Myometrial cell (primary cell): Measurements from ENCODE around the gene C1QTNF12. TPM values are rescaled to one million over a fixed set of nuclear protein-coding genes. Genes with fewer than 3 reads are reported as not detected.

Experiments
- total RNA-seq: library from RNA; depleted of rRNA; stranded (reverse); fragments of >200 nt; gene quantifications from 2 replicates; pipeline ENCODE4 v1.2.3, GENCODE V29; 2015

Gene C1QTNF12, protein sequence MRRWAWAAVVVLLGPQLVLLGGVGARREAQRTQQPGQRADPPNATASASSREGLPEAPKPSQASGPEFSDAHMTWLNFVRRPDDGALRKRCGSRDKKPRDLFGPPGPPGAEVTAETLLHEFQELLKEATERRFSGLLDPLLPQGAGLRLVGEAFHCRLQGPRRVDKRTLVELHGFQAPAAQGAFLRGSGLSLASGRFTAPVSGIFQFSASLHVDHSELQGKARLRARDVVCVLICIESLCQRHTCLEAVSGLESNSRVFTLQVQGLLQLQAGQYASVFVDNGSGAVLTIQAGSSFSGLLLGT
- total RNA-seq = 1.1 TPM in 1 of 2 replicates, not detected in the other

DNA sequence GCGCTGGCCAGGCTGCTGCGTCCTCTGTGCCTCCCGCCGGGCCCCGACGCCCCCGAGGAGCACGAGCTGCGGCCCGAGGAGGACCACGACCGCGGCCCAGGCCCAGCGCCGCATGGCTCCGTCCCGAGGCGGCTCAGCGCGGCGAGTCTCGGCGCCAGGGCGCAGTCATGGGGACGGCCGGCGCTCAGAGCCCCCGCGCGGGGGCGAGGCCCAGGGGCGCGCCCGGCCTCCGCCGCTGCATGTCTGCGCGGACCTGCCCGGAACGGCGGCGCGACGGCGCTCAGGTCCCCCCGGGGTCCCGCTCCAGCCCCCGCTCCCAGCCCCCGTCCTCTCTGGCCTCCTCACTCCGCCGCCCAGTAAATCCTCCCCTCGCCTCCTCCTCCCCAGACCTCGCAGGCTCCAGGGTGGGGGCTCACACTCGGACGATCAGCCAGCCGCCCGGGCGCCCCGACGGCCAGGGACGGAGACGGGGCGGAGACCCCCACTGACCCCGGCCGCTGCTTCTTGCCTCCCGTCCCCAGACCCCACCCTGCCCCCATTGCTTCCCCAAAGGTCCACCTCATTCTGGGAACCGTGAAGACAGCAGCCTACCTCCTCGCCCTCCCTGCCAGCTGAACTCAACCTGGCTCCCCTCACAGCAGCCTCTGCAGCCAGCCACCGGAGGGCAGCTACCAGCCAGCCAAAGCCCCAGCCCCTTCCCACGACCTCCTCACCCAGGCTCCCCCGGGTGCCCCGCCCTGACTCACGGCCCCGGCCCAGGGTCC, at the start of gene C1QTNF12:
C1QTNF12 (minus strand) TSS at position 146 of the 764 bp plus-strand sequence; CDS start at position 114, 32 bp downstream.

DNA sequence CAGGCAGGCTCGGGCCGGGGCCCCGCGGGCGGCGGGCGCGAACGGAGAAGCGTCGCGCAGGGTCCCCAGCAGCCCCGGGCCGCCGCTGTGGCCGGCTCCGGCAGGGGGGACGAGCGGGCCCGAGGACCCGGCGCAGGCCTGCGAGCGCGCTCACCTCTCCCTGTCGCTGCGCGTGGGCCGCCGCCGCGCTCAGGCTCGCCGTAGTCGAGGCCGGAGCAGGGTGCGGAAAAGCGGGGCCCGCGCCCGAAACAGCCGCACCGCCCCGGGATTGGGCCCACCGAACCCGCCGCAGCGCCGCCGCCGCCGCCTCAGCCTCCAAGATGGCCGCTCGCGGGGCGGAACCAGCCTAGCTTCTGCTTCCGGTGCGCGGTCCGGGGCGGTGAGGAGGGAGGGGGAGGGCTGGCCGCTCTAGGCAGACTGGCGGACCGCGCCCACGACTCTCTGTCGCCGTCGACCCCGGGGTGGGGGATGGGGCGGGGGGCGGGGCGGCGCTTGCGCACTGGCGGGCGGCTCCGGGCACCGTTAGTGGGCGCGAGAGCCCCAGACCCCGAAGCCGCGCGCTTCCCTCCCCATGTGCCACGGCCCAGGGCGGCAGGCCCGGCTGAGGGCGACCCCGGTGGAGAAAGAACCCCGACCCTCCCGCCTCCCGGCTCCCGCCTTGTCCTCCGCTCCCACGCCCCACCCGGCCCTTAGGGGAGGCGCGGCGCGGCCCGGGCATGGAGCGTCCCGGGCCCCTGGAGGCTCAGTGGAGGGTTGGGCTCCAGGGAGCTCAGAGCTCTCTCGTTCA, 27.2 kb upstream of the C1QTNF12 start, which contains the start of gene UBE2J2:
UBE2J2 (minus strand) TSS at position 343 of the 787 bp plus-strand sequence. CDS start 5,862 bp downstream, outside the sequence.

DNA sequence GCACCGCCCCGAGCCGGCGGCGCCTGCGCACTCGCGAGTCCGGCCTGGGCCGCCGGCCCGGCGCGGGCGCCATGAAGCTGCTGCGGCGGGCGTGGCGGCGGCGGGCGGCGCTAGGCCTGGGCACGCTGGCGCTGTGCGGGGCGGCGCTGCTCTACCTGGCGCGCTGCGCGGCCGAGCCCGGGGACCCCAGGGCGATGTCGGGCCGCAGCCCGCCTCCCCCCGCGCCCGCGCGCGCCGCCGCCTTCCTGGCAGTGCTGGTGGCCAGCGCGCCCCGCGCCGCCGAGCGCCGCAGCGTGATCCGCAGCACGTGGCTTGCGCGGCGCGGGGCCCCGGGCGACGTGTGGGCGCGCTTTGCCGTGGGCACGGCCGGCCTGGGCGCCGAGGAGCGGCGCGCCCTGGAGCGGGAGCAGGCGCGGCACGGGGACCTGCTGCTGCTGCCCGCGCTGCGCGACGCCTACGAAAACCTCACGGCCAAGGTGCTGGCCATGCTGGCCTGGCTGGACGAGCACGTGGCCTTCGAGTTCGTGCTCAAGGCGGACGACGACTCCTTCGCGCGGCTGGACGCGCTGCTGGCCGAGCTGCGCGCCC, 14.2 kb downstream of the C1QTNF12 start, which contains the start of gene B3GALT6:
B3GALT6 (plus strand) TSS at position 30 of the 588 bp plus-strand sequence; CDS start at position 72, 42 bp downstream.

DNA sequence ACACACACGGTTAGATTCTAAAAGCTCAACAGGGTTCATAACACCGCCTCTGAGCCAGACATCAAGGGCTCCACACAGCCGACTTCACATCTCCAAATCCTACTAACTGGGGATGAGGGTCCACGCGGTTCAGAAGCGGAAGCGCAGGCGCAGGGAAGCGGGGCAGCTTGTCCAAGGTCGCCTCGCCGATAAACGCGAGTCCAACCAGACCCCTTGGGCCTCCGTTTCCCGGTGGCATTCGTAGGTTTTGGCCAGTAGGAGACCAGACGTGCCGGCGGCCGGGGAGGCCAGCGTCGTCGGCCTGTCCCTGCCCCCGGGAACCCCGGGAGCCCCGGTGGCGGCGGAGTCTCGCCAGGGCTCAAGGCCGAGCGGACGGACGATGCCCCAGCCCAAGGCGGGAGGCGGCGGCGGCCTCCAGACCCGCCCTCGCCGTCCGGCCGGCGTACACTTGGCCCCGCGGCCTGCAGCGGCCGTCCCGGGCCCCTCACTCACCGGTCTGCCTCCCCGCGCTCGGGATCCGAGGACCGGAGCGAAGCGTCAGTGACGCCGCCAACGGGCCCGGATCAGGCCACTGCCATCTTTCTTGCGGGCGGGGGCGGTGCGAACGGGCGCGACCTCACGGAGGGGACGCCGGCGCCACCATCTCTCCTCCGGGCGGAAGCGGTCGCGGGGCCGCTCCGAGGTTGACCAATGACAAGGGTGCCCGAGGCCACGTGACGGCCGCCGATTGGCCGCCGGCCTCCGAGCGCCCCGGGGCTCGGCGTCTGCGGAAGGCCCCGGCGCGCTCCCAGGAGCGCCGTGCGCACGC, 14.9 kb downstream of the C1QTNF12 start, which contains the start of gene SDF4:
SDF4 (minus strand) TSS at position 602 of the 808 bp plus-strand sequence. CDS start 3,229 bp downstream, outside the sequence.

DNA sequence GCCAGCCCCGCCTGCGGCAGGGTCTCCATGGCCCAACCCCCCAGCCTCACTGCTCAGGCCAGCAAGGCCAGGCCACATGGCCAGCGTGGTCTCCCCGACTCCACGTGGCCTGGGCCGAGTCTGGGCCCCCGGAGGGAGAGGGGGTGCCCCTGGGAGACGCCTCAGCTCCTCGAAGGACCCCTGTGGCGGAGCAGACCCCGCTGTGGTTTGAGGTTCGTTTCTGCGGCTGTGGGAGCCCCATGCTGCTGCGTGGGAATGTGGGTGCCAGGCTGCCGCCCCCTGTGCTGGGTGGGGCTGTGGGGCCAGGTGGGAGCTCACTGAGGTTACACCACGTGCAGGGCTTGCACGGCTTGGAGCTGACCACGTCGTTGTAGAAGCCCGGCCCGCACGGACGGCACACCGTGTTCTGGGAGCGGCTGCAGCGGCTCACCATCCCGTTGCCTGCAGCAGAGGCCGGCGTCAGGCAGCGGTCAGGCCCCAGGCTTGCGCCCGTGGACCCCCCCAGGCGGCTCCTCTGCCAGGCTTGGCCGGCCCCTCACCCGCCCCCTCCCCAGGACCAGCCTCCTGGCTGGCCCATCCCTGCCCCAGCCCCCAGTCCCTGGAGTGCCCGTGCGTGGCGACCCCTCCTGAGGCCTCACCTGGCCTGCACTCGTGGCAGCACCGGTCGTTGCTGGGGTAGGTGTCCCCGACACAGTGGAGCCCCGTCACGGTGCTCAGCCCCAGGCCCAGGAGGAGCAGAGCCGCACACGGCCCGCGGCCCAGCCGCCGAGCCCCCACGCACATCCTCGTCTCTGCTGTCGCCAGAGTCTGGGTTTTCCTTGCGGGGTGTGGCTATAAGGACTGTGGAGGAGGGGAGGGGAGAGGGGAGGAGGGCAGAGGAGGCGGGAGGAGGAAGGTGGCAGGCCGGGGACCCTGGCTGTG, 32.9 kb downstream of the C1QTNF12 start, which contains the start of gene TNFRSF4:
TNFRSF4 (minus strand) TSS at position 809 of the 921 bp plus-strand sequence; CDS start at position 783, 26 bp downstream.

DNA sequence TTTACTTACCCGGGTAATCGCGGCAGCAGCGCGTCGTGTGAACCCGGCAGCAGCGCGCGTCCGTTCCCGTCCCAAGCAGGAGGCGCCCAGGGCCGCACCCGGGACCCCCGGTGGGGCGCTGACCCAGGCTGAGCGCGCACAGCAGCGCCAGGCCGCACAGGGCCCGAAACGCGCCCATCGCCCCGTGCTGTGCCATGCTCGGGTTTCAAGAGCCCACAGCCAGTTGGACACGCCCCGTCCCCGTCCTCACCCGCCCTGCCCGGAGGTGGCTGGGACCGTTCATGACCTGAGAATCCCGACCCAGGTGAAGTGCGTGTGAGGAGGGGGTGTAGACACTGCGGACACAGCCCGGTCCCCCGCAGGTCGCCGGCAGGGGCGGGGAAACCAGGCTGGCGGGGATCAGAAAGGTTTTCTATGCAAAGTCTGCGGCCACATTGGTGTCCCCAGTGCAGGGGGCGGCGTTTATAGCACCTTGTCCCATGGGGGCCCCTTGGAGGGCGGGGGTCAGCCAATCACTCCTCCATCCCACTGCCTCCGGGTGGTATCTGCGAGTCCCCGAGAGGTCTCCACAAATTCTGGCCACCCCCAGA, 40.1 kb downstream of the C1QTNF12 start, which contains the start of gene TNFRSF18:
TNFRSF18 (minus strand) TSS at position 217 of the 590 bp plus-strand sequence; CDS start at position 196, 21 bp downstream.

Other genes starting within 250 kb of the C1QTNF12 start
- gene HES4, start 246.6 kb downstream of the C1QTNF12 start, total RNA-seq = 0.35 TPM in 1 of 2 replicates, not detected in the other
- gene ISG15, start 233.2 kb downstream of the C1QTNF12 start, total RNA-seq = 43.4 and 102 TPM in 2 replicates
- 93.2 and 102 TPM in 2 replicates for gene AGRN, start 226.6 kb downstream of the C1QTNF12 start, total RNA-seq
- gene RNF223, start 172.4 kb downstream of the C1QTNF12 start, total RNA-seq = not detected in 2 replicates
- gene C1orf159, start 130.6 kb downstream of the C1QTNF12 start, total RNA-seq = 14.4 and 24.2 TPM in 2 replicates
- gene TTLL10, start 72.8 kb downstream of the C1QTNF12 start, total RNA-seq = not detected in 2 replicates
- gene TNFRSF18, start 40.1 kb downstream of the C1QTNF12 start, total RNA-seq = 1.9 and 3.7 TPM in 2 replicates
- gene TNFRSF4, start 32.6 kb downstream of the C1QTNF12 start, total RNA-seq = not detected in 2 replicates
- 216 and 244 TPM in 2 replicates for gene SDF4, start 14.7 kb downstream of the C1QTNF12 start, total RNA-seq
- 23.9 and 24.6 TPM in 2 replicates for gene B3GALT6, start 14.5 kb downstream of the C1QTNF12 start, total RNA-seq
- gene UBE2J2, start 27.1 kb upstream of the C1QTNF12 start, total RNA-seq = 40.1 and 44.5 TPM in 2 replicates
- under 0.01 TPM in 1 of 2 replicates, not detected in the other for gene SCNN1D, start 33.7 kb upstream of the C1QTNF12 start, total RNA-seq
- 19.1 and 25.4 TPM in 2 replicates for gene ACAP3, start 61.2 kb upstream of the C1QTNF12 start, total RNA-seq
- 33.4 and 34.2 TPM in 2 replicates for gene PUSL1, start 61.9 kb upstream of the C1QTNF12 start, total RNA-seq
- gene INTS11, start 77.9 kb upstream of the C1QTNF12 start, total RNA-seq = 119 TPM in 2 replicates
- 21.6 and 39.8 TPM in 2 replicates for gene CPTP, start 78.1 kb upstream of the C1QTNF12 start, total RNA-seq
- gene TAS1R3, start 84.6 kb upstream of the C1QTNF12 start, total RNA-seq = 0.18 TPM in 1 of 2 replicates, not detected in the other
- gene DVL1, start 102.7 kb upstream of the C1QTNF12 start, total RNA-seq = 66.8 and 69.5 TPM in 2 replicates
- gene MXRA8, start 111.8 kb upstream of the C1QTNF12 start, total RNA-seq = 354 and 384 TPM in 2 replicates
- 186 and 214 TPM in 2 replicates for gene AURKAIP1, start 128.5 kb upstream of the C1QTNF12 start, total RNA-seq
- gene CCNL2, start 152.6 kb upstream of the C1QTNF12 start, total RNA-seq = 33.4 and 51.4 TPM in 2 replicates
- 136 and 244 TPM in 2 replicates for gene MRPL20, start 160.6 kb upstream of the C1QTNF12 start, total RNA-seq
- 4.3 and 6.6 TPM in 2 replicates for gene ANKRD65, start 174.6 kb upstream of the C1QTNF12 start, total RNA-seq
- gene VWA1, start 189.0 kb upstream of the C1QTNF12 start, total RNA-seq = 12.2 and 13.3 TPM in 2 replicates
- 0.29 and 3.4 TPM in 2 replicates for gene ATAD3C, start 203.0 kb upstream of the C1QTNF12 start, total RNA-seq
- 29.1 and 33.2 TPM in 2 replicates for gene ATAD3B, start 225.0 kb upstream of the C1QTNF12 start, total RNA-seq